NOMO-1 treated with DMSO at 0.1 percent for 48 hours (cell line): Measurements from ENCODE around the gene BEGAIN.

ENCODE experiments used
- DNase-seq: peaks from one replicate; lab custom pipeline; 2025; ENCODE audit not compliant: unreplicated experiment; lab: John Stamatoyannopoulos, UW

The BEGAIN gene

DNA sequence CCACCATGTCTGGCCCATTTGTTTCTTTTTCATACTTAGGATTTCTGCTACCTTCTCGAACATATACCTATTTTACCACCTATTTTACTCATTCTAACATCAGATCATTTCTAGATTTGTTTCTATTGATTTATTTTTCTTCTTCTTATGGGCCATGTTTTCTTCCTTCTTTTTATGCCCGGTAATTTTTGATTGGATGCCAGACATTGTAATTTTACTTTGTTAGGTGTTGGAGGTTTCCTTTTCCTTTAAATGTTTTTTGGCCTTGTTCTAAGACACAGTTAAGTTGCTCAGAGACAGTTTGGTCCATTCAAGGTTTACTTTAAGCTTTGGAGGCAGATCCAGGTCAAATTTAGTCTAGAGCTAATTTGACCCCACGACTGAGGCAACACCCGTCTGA, 14.7 kb upstream of the BEGAIN start:
- no peak for DNase-seq

DNA sequence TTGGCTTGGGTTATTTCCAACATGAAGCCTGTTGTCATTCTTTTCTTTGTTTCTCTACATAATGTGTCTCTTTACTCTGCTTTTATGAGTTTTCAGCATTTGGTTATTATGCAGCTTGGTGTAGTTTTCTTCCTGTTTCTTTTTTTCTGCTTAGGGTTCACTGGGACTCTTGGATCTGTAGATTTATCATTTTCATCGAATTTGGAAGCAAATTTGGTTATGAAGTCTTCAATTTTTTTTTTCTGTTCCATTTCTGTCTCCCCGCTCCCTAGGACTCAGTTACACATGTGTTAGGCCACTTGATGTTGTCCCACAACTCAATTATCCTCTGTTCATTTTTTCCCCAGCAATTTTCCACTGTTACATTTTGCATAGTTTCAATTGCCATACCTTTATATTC, 13.8 kb upstream of the BEGAIN start:
- DNase-seq, result no peak

DNA sequence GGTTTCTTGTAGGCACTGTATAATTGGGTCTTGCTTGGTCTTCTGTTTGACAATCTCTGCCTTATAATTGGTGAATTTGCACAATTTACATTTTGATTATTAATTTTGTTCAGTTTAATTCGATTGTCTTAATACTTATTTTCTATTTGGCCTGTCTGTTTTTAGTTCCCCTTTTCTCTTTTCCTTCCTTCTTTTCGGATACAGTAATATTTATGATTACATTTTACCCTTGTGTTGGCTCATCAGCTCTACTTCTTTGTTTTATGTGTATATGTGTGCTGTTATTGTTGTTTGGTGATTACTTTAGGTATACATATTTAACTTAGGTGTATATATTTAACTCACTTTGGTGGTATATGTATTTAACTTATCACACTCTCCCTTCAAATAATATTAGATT, 12.8 kb upstream of the BEGAIN start:
- peak; percentile 51 for DNase-seq

DNA sequence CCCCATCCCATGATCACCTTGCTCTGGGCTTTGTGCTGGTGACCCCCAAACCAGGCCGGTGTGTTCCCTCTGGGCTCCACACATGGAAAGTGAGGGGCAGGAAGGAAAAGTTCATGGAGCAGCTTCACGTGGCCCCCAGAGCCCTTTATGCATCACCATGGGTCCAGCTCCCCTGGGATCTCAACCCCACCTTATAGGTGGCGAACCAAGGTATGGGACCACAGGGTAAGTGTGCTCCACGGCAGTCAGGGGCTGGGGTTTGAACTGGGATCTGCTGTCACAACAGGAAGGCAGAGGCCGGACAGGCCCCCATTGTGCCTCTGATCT, 7.4 kb upstream of the BEGAIN start:
- no peak for DNase-seq

DNA sequence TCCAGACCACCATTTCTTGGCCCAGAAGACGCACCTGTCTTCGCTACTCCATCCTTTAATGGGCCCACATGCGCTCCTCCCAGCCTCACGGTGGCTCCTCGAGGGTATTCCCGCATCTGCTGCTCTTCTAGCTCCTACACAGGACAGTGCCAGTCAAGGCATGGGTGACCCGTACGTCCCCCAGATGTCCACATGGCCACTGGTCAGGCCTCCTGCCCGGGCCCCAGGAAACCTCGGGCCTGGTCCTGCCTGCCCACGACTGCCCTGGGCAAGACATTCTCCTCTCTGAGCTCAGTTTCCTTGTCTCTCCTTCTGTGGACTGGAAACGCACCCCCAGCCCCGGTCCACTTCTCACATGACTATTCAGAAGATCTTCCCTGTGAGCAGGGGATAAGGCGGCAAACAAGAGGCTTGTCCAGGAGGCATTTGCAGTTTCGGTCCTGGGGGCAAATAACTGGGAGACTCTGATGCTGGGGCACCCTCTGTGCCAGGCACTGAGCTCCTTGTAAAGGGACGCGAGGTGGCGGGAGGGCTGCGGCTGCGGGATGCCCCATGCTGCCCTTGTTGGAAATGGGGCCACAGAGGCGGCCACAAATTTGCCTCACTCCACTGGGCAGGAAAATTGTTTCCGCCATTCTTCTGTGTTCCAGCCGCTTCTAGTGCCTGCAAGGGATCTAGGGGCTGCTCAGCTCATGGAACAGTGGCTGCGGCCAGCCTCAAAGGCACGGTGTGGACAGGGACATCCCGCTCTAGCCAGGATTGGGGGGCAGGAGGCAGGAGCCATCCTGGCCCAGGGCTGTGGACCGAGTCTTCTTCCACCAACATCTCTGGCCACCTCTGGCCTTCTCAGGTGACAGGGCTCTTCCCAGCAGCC, 6.8 kb upstream of the BEGAIN start:
- no peak for DNase-seq

DNA sequence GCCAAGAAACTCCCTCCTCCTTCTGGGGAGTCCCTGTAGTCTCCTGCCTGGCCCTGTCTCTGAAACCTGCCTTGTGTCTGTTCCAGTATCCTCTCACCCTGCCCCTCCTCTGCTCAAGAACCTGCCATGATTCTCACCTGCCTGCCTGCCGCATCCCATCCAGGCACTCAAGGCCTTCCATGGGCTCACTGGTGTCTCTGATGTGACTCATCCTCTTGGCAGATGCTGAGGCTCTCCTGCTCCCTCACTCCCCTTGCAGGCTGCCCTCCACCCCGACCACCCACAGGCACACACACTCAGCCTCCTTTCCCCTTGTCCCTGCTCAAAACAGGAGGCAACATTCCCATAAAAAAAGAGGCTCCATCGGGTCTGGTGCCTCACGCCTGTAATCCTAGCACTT, 5.8 kb upstream of the BEGAIN start:
- DNase-seq, result no peak

DNA sequence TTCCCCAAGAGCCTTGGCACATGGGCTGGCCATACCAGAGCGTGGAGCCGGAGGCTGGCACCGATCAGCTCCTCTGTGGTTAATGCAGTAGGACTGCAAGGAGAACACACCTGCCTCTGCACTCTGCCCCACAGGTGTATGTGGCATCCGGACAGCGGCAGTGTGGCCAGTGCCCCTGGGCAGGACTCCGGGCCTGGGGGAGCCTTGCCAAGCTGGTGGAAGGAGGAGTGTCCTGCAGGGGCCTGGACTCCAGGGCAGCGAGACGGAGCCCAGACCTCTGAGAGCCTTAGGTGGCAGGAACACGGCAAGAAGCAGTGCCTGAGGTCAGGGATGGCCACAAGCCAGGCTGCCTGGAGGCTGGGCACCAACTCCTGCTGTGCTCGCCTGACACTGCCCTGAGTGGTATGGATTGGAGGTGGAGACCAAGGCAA, 5.3 kb upstream of the BEGAIN start:
- DNase-seq, result no peak

DNA sequence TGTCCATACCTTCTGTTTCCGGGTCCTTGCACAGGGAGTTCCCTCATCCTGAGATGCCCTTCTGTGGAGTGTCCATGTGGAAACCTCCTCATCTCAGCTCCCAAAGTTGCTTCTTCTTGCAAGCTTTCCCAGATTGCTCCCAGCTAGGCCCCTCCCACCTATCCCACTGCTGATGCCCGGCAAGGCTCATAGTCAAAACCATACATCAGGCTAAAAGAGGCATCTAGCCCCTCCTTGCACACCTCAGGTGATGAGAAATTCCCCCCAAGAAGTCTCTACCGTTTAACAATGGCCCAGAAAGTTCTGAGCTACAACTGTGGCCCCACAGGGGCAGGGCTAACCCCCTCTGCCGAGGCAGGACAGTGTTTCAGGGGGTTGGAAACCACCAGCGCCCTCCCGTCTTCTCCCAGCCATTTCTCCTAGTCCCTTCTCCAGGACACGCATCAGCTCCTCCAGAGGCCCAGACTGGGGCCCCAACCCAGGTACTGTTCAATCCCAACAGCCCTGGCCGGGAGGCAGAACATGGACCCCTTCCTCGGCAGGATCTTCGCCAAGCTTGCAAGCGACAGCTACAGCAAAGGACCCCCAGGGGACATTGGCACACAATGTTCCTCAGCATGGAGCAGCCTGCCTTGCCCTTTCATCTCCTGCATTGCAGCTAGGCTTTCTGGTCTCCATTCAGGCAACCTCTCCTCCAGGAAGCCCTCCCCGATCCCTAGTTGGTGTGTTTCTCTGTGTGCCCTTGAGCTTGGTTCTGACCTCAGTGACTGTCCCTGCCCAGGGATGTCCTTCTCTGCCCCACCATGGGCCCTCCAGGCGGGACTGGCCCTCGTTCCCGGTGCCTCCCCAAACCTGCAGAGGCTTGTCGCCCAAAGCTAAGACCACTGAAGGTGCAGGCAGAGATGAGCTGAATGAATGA, 4.5 kb upstream of the BEGAIN start:
- no peak for DNase-seq

DNA sequence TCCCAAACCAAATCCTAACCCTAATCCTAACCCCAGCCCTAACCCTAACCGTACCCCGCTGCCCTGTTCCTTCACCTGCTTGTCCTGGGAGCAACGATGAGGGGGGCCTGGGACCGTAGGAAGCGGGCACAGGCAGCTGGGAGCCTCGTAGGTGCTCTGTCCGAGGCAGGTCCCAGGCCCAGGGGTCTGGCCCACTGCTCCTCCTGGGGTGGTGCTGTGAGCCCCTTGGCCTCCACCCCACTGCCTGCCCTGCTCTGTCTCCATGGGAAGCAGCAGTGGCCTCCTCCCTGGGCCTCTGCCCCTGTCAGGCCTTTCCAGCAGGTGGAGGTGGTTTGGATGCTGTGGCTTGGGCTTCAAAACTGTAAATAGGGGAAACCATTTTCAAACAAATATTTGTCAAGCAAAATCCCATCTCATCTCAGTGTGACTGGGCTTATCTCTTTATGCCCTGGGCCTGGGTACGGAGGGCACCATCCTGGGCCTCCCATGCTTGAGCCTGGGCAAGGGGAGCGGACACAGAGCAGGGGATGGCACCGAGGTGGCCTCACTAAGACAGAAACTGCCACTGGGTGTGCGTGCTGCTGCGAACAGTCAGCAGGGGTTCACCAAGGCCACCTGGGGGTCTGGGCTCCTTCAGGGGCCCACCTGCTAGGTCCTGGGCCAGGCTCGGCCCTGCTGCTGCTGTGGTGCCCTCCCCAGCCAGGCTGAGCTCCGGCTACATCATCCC, 3.7 kb upstream of the BEGAIN start:
- no peak for DNase-seq

DNA sequence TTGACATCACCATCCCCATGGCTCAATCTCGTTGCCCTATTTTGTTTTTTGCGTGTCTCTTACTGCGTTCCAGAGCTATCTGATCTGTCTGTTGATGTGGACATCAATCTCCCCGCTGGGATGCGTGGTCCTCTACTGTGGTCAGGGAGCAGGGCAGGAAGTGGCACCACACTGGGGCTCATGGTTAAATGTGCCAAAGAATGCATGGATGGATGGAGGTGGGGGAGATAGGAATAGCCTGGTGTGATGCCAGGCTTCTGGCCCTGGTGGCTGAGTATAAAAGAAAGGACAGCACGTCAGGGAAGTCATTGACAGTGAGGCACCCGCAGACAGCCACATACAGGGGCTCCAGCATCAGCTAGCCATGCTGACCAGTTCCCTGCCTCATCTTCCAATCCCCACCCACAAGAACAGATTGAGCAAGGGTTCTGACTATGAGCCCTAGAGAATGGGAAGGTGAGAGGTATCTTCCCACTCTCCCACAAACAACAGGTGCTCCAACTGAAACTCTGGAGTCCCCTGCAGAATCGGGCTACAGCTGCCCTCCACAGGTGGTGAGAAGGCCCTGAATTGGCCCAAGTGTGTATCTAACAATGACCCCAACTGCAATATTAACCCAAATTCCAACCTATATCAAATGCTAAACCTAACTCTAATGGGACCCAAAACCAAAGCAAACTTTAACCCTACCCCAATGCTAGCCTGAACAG, 2.7 kb upstream of the BEGAIN start:
- DNase-seq, result no peak

DNA sequence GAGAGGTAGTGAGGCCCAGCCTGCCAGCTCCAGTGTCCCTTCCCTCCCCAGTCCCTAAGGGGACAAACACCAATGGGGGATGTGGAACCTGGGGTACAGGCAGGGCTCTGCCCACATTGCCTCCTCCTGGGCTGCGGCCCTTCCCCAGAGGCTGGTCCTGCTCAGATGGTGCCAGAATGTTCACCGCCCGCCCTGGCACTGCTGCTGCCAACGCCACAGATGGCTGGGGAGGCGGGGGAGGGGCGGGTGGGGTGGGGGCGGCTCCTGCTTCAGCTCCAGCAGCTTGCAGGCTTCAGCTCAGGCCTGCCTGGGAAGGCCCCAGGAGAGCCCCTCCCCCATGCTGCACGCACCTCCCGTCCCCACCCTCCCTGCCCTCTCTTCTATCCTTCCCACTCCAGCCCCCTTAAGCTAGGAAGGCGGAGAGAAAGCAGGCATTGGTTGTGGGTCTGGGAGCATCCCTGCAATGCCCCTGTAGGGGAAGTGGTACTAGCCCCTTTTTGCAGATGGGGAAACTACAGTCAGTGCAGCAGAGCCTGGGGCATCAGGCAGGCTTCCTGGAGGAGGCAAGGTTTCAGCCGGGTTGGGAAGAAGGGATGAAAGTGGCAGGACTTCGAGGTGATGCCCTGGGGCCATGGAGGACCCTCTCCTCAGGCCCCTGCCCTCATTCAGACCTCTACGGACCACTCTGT, 2.0 kb upstream of the BEGAIN start:
- no peak for DNase-seq

DNA sequence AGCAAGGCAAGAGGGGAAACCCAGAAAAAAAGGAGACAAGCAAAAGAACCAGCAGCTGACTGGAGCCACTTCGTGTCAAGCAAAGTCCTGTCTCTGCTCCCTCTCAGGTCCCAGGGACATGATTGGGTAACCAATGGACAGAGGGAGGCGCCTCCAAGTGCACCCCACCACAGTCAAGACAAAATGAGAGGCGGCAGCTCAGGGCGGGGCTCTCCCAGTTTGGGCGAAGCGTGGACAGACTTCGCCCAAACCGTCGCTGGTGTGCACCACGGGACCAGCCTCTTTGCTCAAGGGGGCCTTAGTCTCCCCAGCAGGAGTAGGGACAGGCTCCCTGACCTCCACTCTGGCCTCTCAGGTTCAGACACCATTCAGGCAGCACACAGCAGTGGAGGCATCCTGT, 1.5 kb upstream of the BEGAIN start:
- DNase-seq, result no peak

DNA sequence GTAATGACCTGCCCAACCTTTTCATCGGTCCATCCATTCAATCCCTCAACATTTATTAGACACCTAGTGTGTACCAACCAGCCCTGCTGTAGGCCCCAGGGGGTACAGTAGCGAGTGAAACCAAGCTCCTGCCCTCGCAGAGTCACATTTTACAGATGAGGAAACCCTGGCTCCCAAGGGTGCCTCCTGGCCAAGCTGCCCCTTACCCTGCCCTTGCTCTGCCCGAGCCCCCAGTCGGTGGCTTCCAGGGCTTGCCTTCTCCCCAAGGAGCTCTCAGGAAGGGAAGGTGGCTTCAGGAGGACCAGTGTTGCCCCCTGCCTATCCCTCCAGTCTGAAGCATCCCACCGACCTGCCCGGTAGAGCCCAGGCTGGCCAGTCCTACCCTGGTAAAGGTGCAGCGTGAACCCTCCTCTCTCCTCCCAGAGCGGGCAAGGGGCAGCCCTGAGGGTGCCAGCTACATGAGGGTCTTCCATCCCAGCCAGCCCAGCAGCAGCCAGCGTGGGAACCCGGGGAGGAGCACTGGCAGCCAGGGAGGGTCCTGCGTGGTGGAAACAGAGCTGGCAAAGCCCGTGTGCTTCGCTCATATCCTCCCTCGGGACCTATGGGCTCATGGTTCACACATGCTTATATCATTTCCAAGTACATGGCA, 670 bp upstream of the BEGAIN start:
- DNase-seq, result no peak

DNA sequence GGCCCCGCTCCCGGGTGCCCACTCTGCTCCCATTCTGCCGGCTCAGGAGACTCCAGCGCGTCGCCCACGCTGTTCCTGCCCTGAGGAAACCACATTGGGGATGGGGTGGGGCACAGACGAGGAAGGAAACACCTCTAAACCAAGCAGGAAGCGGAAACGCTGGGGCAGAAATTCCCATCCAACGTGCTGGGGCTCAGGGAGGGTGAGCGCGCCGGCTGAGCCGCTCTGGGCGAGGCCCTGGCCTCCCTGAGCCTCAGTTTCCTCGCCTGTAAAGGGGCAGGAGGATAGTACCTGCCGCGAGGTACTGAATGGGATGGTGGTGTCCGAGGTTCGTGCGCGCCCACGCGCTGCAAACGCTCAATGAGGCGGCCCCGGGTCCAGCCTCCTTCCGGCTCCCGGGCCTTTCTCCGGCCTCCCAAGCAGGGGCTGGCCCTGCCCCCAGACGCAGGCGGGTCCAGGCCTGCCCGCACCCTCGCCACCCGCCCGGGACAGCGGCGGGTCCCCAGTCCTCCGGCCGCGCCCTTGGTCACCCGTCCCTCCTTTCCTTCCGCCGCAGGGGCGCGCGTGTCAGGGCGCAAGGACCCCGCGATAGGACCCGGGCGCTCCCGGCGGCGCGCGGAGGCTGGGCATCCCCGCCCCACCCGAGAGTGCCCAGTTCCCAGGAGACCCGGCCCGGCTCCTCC, 673 bp downstream of the BEGAIN start:
- peak; percentile 17 for DNase-seq

DNA sequence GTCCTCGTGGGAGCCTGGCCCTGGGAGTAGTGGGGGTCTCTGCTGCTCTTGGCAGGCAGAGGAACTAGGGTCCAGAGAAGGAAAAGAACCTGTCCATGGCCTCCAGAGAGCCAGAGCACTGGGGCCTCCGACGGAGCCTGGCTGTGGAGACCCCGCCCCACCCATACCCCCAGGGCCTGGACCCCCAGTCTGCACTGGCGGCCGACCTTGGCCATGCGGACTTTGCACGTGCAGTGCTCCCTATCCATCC, 1.1 kb downstream of the BEGAIN start:
- DNase-seq, result no peak

DNA sequence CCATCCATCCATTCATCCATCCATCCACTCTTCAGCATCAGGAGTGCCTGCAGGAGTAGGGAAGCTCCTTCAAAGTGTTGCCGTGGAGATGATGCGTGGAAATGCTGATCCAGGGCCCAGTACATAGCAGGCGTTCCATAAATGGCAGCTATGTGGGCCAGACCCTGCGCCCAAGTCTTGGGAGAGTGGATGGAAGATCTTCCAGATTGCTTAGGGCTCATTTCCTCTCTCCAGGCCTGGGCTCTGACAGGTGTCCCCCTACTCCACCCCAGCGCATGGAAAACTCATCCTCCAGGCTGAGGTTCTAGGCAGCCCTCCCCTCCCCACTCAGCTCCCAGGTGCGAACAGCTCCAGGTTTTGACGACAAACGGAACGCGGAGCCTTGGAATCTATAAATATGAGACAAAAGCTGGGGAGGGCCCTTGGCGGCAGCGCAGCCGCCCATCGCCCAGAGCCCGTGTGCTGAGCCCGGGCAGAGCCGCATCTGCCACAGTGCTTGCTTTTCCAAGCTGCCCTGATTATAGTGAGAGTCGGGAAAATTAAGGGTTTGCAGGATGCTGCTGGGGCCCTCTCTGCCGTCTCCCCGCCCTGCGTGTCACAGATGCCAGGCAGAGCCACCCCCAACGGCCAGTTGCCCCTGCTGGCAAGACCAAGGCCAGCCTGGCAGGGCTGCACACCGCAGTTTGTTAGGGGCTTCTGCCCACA, 1.6 kb downstream of the BEGAIN start:
- DNase-seq, result no peak

DNA sequence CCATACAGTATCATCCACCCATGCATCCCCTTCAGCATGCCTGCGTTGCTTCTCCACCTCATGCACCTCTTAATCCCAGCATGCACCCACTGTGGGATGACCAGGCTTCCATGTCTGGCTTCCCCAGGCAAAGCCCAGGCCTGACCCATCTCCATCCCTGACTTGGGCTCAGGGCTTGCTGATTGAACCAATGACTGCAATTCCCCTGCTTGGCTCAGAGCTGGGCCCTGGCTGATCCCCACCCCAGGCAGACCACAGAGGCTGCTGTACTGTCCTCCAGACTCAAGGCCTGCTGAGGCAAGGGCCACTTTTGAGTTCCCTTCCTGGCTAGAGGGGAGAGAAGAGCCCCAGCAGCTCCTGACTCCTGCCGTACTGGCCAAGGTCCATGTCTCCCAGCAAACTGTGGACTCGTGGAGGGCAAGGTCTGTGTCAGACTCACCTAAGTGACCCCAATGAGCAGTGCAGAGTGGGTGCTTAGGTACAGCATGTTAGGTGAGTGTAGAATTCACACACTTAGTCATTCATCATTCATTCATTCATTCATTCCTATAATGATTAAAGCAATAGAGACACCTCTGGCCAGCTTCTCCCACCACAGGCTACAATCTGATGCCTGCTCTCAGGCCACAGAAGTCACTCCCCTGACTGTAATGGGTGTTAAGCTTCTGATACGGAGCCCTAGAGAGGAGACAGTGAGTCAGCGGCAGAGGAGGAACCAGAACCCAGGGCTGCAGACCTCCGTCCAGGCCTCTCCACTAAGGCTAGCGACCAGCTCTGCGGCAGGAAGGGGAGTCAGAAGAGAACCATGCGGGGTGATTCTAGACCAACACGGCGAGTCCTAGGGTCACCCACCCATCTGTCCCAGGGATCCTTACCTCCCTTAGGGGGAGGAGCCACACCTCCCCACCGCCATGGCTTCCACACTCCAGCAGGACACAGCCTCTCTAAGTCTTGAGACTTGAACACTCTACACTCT, 2.9 kb downstream of the BEGAIN start:
- DNase-seq, result no peak

DNA sequence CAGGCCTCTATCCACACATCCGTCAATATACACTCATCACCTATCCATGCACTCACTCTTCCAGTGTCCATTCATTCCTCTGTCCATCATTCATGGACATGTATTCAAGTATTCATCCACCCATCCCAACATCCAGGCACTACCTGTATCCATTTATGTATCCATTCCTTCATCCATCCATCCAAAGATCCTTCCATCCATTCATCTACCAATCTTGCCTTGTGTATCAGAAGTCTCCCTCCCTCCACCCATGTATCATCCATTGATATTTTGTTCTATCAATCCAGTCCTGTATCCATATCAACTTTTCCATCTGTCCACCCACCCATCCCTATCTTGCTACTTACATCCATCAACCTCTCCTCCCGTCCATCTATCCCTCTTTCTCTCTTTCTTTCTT, 4.0 kb downstream of the BEGAIN start:
- DNase-seq, result no peak
